Measurements from ENCODE around the gene PITX3.

PITX3 gene

GRCh38 chr10:102241444-102242117 is at the start of gene PITX3:
PITX3 (minus strand) TSS chr10:102241512; CDS start chr10:102232080, 9,432 bp downstream.
- H4K20me1 ChIP-seq (ENCODE audit: insufficient read depth) = no peaks in the 10 kb centered on the region
- peak within 1 kb of the TSS; percentile 67 for H3K4me2 ChIP-seq
- no peak for TF ChIP-seq CTCF (conservative IDR thresholded peaks at IDR 0.05; ENCODE audit: low read depth, low read length)
- peaks cover 12% of the 10 kb centered on the region for H3K79me2 ChIP-seq (ENCODE audit: insufficient read depth, low read depth)
- H3K9ac ChIP-seq = no peak within 1 kb of the TSS
- no peak within 1 kb of the TSS for H3K4me3 ChIP-seq (IDR thresholded peaks at IDR 0.05; ENCODE audit: insufficient read depth, low read depth, low read length)
- no peaks in the 10 kb centered on the region for H3K36me3 ChIP-seq (ENCODE audit: insufficient read depth)
- no peak within 1 kb of the TSS for H3K27ac ChIP-seq
- H3K27me3 ChIP-seq (ENCODE audit: insufficient read depth, low read depth) = peaks cover 3% of the 10 kb centered on the region; the same call in 1 of the 2 replicates
- peak within 1 kb of the TSS; percentile 42; the same call in 1 of the 2 replicates for H2AFZ ChIP-seq (ENCODE audit: low read depth)
- H3K4me1 ChIP-seq (ENCODE audit: low read depth, poor library complexity, severe bottlenecking) = peaks cover 11% of the 10 kb centered on the region

GRCh38 chr10:102289840-102290239 is 48.5 kb upstream of the PITX3 start:
- Histone ChIP-seq H3K4me2 (no peak overlapping the region), H3K4me1 (ENCODE audit: low read depth, poor library complexity, severe bottlenecking) (peaks cover 7% of the 10 kb centered on the region), H3K27ac (no peak overlapping the region), H3K79me2 (ENCODE audit: insufficient read depth, low read depth) (peaks cover 14% of the 10 kb centered on the region), H4K20me1 (ENCODE audit: insufficient read depth) (no peaks in the 10 kb centered on the region), H3K27me3 (ENCODE audit: insufficient read depth, low read depth) (no peaks in the 10 kb centered on the region), H3K36me3 (ENCODE audit: insufficient read depth) (no peaks in the 10 kb centered on the region; the same call in 1 of the 2 replicates), H2AFZ (ENCODE audit: low read depth) (no peak overlapping the region), H3K9ac (no peak overlapping the region), H3K4me3 (IDR thresholded peaks at IDR 0.05; ENCODE audit: insufficient read depth, low read depth, low read length) (no peak overlapping the region)
- no peak for TF ChIP-seq CTCF (conservative IDR thresholded peaks at IDR 0.05; ENCODE audit: low read depth, low read length)

- Histone ChIP-seq H2AFZ (ENCODE audit: low read depth) (no peak overlapping the region), H3K79me2 (ENCODE audit: insufficient read depth, low read depth) (peaks cover 14% of the 10 kb centered on the region), H3K4me1 (ENCODE audit: low read depth, poor library complexity, severe bottlenecking) (peaks cover 11% of the 10 kb centered on the region), H3K9ac (no peak overlapping the region), H4K20me1 (ENCODE audit: insufficient read depth) (no peaks in the 10 kb centered on the region), H3K4me3 (IDR thresholded peaks at IDR 0.05; ENCODE audit: insufficient read depth, low read depth, low read length) (no peak overlapping the region), H3K27me3 (ENCODE audit: insufficient read depth, low read depth) (no peaks in the 10 kb centered on the region), H3K27ac (no peak overlapping the region), H3K36me3 (ENCODE audit: insufficient read depth) (no peaks in the 10 kb centered on the region; the same call in 1 of the 2 replicates), H3K4me2 (no peak overlapping the region)
- TF ChIP-seq CTCF (conservative IDR thresholded peaks at IDR 0.05; ENCODE audit: low read depth, low read length) = no peak
Observed at GRCh38 chr10:102289356-102289755, 48.0 kb upstream of the PITX3 start.

- Histone ChIP-seq H3K27ac (no peak overlapping the region), H4K20me1 (ENCODE audit: insufficient read depth) (peaks cover 4% of the 10 kb centered on the region; the same call in 1 of the 2 replicates), H3K4me2 (no peak overlapping the region), H3K27me3 (ENCODE audit: insufficient read depth, low read depth) (no peaks in the 10 kb centered on the region), H3K36me3 (ENCODE audit: insufficient read depth) (no peaks in the 10 kb centered on the region; the same call in 1 of the 2 replicates), H3K4me1 (ENCODE audit: low read depth, poor library complexity, severe bottlenecking) (peaks cover 13% of the 10 kb centered on the region), H3K4me3 (IDR thresholded peaks at IDR 0.05; ENCODE audit: insufficient read depth, low read depth, low read length) (no peak overlapping the region), H3K79me2 (ENCODE audit: insufficient read depth, low read depth) (peaks cover 14% of the 10 kb centered on the region), H3K9ac (no peak overlapping the region), H2AFZ (ENCODE audit: low read depth) (no peak overlapping the region)
- no peak for TF ChIP-seq CTCF (conservative IDR thresholded peaks at IDR 0.05; ENCODE audit: low read depth, low read length)
Observed at GRCh38 chr10:102287991-102288390, 46.7 kb upstream of the PITX3 start.

Measured in KMS-11 (cell line).